T-helper 2 cell (primary cell): ENCODE measurements around the gene SPHK1.

Experiments
- DNase-seq, 5 experiments: peaks; one replicate each; pipeline versions ENCODE4 v3.0.0 to v3.0.0-alpha.2; 2012 to 2022

The SPHK1 gene

DNA sequence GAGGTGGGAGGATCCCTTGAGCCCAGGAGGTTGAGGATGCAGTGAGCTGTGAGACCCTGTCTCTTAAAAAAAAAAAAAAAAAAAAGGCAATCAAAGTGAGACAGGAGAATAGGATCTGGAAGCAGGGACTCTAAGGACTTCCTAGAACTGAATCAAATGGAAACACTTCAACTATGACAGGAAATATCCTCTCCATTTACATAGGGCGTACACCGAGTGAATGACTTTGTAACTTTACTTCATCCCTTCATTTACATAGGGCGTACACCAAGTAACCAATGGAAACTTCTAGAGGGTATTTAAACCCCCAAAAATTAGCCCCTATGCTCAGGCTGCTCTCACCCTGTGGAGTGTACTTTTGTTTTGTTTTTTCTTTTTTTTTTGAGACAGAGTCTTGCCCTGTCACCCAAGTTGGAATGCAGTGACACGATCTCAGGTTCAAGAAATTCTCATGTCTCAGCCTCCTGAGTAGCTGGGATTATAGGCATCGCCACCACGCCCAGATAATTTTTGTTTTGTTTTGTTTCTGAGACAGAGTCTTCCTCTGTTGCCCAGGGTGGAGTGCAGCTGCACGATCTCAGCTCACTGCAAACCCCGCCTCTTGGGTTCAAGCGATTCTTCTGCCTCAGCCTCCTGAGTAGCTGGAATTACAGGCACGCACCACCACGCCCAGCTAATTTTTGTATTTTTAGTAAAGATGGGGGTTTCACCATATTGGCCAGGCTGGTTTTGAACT is 21.1 kb upstream of the SPHK1 start:
- no peak for DNase-seq

DNA sequence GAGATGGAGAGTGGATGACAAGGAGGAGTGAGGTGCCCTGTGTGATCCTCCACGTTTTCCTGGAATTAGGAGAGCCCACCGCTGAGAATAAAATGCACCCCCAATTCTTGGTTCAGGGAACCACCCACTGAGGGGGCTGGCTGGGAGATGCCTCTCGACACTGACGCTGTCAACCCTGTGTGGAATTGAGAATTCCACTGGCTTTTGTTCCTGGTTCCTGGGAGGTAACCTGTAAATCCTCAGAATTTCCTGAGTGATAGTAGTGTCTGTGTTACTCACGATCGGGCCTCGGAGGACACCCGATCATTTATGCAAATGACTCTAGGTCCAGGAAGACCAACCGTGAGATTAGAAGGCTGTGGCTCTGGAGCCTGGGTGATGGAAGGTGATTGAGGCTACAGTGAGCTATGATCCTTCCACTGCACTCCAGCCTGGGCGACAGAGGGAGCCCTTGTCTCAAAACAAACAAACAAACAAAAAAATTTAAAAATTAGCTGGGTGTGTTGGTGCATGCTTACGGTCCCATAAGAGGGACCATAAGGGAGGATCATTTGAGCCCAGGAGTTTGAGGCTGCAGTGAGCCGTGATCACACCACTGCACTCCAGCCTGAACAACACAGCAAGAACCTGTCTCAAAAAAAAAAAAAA is 19.0 kb upstream of the SPHK1 start:
- no peak for DNase-seq

DNA sequence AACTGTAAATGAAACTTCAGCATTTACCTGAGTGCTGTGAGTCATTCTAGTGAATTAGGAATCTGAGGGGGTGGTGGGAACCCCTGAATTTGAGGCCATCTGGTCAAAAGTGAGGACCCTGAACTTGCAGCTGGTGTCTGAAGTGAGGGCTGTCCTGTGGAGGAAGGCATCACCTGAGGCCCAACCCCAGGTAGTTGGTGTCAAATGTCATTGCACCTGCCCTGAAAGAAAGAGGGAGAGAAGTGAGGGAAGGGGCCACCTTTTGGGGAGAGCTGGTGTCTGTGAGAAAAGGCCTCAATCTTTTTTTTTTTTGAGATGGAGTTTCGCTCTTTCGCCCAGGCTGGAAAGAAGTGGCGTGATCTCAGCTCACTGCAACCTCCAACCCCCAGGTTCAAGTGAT is 18.2 kb upstream of the SPHK1 start:
- no peak for DNase-seq

DNA sequence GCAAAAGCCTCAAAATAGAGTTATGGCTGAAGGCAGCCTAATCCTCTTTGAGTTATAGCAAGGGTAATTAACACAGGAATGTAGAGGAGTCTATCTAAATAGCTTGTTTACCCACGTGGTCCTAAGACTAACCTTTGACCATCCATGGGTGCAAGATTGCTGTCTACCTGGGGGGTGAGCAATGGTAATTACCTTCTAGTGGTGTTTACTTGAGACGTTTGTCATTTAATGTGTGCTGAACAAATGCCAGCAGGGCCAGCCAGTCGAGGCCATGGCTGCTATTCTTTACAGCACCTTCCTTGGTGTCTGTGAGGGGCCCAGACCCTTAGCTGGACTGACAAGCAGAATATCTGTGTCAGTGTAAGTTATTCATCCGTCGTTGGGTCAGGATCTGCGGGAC is 16.8 kb upstream of the SPHK1 start:
- DNase-seq: no peak

DNA sequence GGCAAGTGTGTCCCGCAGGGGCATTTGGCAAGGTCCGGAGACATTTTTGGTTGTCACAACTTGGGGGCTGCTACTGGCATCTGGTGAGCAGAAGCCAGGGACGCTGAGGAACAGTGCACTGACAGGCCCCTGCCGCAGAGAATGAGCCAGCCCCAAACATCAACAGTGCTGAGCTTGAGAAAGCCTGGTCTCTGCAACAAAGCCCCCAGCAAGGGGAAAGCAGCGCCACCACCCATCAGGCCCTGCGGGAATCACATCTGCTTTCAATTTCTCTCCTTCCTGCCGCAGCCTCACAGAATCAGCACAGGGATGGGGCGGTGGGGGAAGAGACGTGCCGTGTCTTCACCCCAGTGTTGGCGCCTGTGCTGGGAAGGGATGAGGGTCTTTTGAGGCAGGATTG is 15.9 kb upstream of the SPHK1 start:
- no peak for DNase-seq

DNA sequence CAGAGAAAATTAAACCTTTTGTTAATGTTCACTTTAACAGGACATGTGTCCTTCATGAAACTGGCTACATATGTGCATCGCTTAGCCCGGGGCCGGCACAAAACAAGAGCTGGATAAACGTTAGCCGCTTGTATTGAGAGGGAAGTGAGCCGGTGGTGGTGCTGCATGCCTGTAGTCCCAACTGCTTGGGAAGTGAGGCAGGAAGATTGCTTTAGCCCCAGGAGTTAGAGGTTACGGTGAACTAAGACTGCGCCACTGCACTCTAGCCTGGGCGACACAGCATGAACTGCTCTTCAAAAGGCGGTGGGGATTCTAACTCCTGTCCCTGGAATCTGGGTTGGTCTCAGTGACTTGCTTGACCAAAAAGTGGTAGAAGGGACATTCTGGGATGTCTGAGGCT is 15.0 kb upstream of the SPHK1 start:
- DNase-seq: no peak

DNA sequence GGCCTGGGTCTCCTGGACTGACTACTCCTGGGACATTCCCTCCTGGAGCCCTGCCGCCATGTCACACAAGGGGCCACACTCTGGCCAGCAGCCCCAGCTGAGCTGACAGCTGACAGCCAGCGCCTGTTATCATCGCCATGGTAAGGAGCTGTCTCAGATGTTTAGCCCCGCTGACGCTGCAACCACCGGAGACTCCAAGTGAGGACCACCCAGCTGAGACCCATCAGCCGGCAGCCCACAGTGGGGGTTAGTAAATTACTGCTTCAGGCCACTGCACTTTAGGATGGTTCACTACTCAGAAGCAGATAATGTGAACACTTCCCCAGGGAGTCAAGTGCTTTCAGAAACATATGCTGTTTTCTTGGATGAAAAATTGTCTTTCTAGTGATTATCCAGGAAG is 14.6 kb upstream of the SPHK1 start:
- DNase-seq: no peak

DNA sequence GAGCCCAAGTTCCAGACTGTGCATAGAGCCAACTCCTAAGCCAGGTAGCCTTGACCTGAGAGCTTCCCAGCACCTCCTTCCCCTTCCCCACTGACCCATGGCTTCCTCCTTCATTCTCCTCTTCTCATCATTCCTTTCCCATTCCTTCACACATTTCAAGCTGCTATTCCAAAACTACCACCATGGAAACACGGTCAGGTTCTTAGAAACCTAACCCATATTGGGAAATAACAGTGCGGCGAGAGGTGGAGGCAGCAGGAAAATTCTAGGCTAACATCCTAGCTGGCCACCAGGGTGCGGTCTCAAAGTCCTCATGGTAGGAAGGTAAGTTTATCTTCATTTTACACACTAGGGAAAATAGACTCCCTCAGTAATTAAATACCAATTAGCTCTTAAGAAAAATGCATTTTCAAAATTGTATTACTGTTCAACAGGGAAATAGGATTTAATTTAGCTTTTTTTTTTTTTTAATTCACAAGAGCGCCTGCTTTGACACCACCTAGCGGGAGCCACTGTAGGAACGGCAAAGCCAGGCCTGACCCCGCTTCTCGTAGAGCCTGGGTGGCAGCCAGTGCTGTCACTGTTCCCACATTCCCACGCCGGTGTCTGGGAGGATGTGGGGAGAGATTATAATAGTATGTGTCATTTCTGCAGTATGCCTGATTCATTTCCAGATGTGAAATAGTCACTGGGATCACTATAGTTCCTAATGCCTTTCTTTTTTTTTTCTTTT is 14.0 kb upstream of the SPHK1 start:
- DNase-seq: no peak

DNA sequence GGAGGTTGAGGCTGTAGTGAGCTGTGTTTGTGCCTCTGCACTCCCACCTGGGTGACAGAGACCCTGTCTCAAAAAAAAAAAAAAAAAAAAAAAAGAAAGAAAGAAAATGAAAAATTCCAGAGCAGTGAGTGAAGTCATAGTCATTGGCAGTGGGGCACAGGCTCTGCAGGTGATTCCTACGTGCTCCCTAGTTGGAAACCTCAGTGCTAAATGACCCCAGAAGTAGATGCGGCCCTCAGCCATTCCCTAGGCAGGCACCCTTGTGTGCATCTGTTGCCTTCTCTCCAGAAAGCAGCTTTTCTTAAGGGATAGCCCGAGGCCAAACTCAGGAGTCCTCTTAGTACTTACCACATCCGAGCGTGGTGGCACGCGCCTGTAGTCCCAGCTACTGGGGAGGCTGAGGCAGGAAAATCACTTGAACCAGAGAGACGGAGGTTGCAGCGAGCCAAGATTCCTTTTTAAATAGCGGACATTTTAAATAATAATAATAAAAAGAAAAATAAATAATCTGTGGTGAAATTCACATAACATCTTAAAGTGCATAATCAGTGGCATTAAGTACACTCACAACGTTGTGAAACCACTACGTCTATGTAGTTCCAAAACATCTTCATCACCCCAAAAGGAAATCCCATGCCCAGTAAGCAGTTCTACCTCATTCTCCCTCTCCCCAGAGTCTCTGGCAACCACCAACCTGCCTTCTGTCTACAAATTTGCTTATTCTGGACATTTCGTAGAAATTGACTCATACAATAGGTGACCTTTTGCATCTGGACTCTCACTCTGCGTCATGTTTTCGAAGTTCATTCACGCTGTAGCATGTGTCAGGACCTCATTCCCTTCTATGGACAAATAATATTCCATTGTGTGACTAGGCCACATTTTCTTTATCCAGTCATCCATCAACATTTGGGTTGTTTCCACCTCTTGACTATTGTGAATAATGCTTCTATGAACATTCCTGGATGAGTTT is 12.5 kb upstream of the SPHK1 start:
- DNase-seq: no peak

DNA sequence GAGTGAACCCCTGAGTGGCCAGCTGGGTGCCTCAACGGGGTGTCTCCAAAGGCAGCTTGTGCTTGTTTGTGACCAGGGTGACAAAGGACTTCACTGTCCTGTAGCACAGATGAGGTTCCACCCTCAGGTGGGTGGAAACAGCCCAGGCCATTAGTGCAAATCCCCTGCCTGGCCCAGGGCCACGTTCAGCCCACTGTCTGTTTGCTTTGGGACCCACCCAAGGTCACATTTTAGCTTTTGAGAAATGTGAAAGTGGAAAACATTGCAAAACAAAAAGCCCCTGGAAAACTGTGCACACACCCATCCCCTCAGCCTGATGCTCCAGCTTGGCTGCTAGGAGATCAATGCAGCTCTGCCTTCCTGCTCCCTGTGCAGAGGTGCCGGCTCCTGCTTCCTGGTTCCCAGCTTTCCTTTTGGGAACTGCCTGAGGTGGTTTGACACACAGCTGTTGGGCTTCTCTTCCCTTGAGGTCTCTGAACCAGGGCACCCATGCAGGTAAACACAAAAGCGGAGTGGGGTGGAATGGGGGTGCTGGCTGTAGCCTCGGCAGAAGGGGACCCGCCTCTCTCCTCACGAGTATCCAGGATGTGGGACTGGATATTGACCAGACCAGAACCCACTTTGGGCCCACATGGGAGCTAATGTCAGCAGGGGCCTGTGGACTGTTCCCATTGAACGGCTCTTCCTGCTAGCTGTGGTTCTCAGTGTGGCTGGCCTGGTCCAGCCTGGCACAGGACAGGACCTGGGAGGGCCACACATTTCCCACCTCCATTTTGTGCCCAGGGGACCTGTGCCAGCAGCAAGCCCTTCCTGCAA is 7.9 kb upstream of the SPHK1 start:
- no peak for DNase-seq

DNA sequence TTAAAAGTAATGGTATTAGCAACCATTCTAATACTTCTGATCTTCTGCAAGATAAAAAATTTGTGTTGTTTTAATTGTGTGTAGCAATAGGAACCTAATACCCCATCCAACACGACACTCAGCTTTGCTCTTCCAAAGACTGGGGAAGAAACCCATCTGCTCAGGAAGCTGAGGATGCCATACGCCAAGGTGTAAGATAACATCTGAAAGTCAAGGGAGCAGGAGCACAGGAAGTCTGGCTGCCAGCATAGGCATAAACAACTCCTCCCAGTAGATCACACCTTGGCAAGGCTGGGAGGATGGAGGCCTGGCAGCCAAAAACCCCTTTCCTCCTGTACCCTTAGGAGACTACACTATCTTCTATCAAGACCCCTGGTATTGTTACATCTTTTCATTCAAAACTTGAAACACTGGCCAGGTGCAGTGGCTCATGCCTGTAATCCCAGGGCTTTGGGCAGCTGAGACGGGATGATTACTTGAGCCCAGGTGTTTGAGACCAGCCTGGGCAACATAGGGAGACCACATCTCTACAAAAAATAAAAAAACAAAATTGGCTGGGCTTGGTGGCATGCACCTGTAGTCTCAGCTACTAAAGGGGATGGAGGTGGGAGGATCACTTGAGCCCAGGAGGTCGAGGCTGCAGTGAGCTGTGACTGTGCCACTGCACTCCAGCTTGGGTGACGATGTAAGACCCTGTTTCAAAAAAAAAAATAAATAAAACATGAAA is 5.7 kb upstream of the SPHK1 start:
- DNase-seq: no peak

DNA sequence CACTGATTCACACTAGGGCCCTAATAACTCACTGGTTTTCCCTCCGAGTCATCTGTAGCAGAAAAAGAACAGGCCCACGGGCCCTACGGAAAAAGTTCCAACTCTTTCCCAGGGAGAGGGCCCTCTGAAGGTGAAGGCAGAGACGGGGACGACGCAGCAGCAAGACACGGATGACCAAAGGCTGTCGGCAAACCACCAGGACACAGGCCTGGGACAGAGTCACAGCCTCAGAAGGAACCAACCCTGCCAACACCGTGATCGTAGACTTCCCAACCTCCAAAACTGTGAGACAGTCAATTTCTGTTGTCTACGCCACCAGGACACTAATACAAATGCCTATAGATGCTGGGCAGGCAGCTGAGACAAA is 5.2 kb upstream of the SPHK1 start:
- no peak for DNase-seq

DNA sequence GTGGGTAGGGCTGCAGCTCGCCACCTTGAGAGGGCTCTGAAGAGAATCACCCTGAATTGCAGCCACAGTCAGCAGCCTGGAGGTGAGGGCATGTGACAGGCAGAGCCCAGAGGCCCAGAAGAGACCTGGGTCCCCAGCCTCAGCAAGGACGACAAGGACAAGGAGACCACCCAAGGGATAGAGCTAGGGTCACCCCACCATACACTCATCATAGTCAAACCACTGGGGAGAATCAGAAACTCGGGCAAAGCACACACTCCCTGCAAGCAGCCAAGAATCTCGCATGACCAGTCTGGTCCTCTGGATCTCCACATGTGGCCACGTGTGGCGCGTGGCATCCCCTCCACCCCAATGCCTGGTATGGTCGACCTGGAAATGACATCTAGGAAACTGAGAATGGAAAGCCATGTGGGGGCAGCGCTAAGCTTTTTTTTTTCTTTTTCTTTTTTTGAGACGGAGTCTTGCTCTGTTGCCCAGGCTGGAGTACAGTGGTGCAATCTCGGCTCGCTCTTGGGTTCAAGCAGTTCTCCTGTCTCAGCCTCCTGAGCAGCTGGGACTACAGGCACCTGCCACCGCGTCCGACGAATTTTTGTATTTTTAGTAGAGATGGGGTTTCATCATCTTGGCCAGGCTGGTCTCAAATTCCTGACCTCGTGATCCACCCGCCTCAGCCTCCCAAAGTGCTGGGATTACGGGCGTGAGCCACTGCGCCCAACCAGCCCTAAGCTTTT is 4.6 kb upstream of the SPHK1 start:
- DNase-seq: no peak

DNA sequence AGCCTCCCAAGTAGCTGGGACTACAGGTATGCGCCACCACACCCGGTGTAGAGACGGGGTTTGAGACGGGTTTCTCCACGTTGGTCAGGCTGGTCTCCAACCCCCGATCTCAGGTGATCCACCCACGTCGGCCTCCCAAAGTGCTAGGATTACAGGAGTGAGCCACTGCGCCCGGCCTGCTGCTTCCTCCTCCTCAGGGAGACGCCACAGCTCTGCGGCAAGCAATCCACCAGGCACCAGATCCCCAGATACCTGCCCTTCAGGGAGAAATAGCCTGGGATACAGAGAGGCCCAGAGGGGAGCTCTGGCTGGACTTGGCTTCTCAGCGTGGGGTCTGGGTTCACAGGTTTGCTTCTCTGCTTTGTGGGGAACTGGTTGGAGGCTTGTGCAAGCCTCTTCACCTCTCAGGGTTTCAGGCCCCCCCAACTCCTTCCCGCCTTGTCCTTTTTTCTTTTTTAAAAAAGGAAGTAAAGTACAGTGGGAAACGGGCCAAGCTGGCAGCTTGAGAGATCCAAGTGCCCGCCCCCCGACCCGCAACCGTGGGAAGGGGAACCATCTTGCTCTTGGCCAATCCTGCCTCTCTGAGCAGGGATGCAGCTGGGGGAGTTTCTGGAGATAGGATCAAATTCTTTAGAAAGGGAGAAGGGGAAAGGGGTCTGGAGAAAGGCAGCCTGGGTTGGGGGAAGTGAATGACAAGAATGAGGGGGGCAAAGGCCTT is 2.6 kb upstream of the SPHK1 start:
- no peak for DNase-seq

DNA sequence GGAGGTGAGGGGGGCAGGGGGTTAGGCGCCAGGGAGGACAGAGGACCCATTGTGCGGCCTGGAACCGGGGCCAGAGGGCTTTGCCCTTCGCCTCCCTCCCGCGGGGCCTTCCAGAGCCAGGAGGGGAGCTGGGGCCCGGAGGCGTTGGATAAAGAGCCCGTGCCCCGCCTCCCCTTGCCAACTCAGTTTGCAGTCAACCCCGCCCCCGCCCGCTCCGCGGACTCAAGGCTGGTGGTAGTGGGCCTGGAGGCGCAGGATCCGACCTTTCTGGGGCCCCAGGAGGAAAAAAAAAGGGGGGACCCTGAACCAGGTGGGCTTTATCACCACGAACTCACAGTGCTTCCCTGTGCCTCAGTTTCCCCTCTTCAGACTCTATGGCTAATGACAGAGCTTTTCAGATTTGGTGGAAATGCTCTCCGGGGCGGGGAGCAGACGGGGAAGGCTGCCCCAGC is 2.0 kb upstream of the SPHK1 start:
- no peak for DNase-seq

DNA sequence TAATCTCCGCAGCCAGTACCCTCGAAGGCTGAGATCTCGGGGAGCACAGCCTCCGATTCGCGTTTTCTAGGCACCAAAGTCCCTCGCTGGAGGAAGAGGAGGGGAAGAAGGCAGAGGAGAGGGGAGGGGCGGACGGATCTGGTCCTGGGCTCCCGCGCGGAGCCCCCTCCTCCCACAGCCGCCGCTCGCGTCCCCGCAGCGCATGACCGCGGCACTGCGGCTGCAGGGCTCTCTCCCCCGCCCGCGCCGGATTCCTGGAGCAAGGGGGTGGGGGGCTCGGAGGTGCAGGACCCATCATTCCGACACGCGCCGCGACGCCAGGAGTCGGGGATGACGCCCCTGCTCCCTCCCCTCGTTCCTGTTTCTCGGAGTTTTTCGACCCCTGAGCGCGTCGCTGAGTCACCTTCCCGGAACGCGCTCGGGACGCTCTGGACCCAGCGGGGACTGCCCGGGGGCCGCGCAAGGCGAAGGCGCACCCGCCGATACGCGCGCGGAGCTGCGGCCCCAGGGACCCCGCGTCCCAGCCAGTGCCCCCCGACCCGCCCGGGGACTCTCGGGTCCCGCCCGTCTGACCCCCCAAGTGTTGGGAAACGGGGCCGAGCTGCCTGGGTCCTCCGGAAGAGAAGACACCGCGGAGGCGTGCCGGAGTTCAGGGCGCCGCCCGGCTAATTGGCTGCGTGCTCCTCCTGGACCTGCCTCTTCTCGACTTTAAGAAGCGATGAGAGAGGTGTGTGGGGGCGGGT is 1.4 kb upstream of the SPHK1 start:
- DNase-seq: peak in 4 of 5 experiments; percentile 37 to 78 (median 46)

DNA sequence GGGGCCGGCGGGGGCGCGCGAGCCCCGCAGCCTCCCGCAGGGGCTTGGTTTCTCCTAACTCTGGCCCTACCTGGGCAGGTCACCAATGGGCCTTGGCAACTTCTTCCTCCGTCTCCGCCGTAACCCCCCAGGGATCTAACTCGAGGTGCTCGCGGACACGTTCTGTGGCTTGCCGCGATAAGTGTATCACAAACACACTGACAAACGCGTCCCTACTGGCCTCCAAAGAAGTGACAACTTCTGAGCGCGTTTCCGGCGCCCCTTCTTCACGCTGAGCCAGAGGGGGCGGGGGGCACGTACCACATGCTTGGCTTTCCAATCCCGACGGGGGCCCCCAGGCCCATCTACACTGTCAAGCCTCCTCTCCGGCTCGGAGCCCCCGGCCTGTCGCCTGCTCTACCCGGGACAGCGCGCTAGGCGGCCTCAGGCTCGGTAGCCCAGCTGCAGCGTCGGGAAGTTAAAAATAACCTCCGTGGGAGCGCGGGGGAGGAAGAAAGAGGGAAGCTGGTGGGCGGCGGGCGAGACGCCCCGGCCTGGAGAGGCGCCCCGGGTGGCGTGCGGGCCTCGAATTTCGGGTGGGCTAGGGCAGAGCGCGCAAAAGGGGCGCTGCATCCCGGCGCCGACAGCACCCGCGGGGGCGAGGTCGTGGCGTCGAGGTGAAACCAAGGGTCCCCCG is 725 bp upstream of the SPHK1 start:
- peak in 4 of 5 experiments; percentile 16 to 74 (median 30) for DNase-seq
